HG02759 (cell line): ENCODE data around the gene RHOU.

ENCODE experiments used
- ATAC-seq: cut with Tn5 transposase; IDR thresholded peaks from one replicate; pipeline ENCODE4 v1.9.1; 2021; ENCODE audit warnings: mild to moderate bottlenecking, moderate library complexity; ENCODE audit not compliant: unreplicated experiment

Gene RHOU

GRCh38 chr1:228782662-228783417, 47.6 kb downstream of the RHOU start:
- ATAC-seq = no peak

- no peak for ATAC-seq
Measured at GRCh38 chr1:228783418-228784040, 48.2 kb downstream of the RHOU start.

GRCh38 chr1:228784181-228784580, 48.9 kb downstream of the RHOU start:
- ATAC-seq = no peak

GRCh38 chr1:228785366-228786330, 50.4 kb downstream of the RHOU start:
- no peak for ATAC-seq

GRCh38 chr1:228786361-228787129, 51.3 kb downstream of the RHOU start:
- ATAC-seq = no peak

GRCh38 chr1:228791791-228792190, 56.5 kb downstream of the RHOU start:
- ATAC-seq = no peak

GRCh38 chr1:228792601-228793000, 57.3 kb downstream of the RHOU start:
- no peak for ATAC-seq

GRCh38 chr1:228793032-228793431, 57.8 kb downstream of the RHOU start:
- ATAC-seq = no peak

- ATAC-seq = peak; percentile 65
Measured at GRCh38 chr1:228794173-228794572, 58.9 kb downstream of the RHOU start.

- ATAC-seq = peak; percentile 29
Measured at GRCh38 chr1:228794810-228795209, 59.5 kb downstream of the RHOU start.

GRCh38 chr1:228795596-228795995, 60.3 kb downstream of the RHOU start:
- ATAC-seq = no peak
